Neural progenitor cell (in vitro differentiated cells): Measurements from ENCODE around the gene NSRP1. TPM values are rescaled to one million over a fixed set of nuclear protein-coding genes. Genes with fewer than 3 reads are reported as not detected.
"Not testable (repeated sequence)": the region's sequence is repeated elsewhere in the genome, so short reads cannot be mapped to it uniquely, and the experiment has no call there.

Source experiments
- DNase-seq: peaks from one replicate; pipeline ENCODE4 v3.0.0-alpha.2; 2016; ENCODE audit warnings: low spot score
- H2AFZ ChIP-seq: fragments of 200-600 bp; sonication (generic); replicated peaks from 2 replicates; pipeline ENCODE4 v1.6.1; 2016; ENCODE audit warnings: antibody characterized with exemption
- H3F3A ChIP-seq: fragments of 200-600 bp; sonication (generic); 2 replicates; pipeline ENCODE4 v1.6.1; 2016; ENCODE audit warnings: antibody characterized with exemption, low read depth
- H3K27ac ChIP-seq: fragments of 200-600 bp; sonication (generic); 2 replicates; pipeline ENCODE4 v1.5.1; 2016; ENCODE audit warnings: mild to moderate bottlenecking
- H3K27me3 ChIP-seq: fragments of 200-600 bp; sonication (generic); 2 replicates; pipeline ENCODE4 v1.6.1; 2016; ENCODE audit warnings: mild to moderate bottlenecking, moderate library complexity
- H3K36me3 ChIP-seq: fragments of 200-600 bp; sonication (generic); 2 replicates; pipeline ENCODE4 v1.5.1; 2016
- H3K4me1 ChIP-seq: fragments of 200-600 bp; sonication (generic); 2 replicates; pipeline ENCODE4 v1.6.1; 2016; ENCODE audit warnings: mixed run types
- H3K4me2 ChIP-seq: fragments of 200-600 bp; sonication (generic); 2 replicates; pipeline ENCODE4 v1.6.1; 2016
- H3K4me3 ChIP-seq: fragments of 200-600 bp; sonication (generic); 2 replicates; pipeline ENCODE4 v1.5.1; 2016
- H3K79me2 ChIP-seq: fragments of 200-600 bp; sonication (generic); 2 replicates; pipeline ENCODE4 v1.6.1; 2016; ENCODE audit warnings: low read depth
- H3K9ac ChIP-seq: fragments of 200-600 bp; sonication (generic); 2 replicates; pipeline ENCODE4 v1.6.1; 2016
- H3K9me3 ChIP-seq: fragments of 200-600 bp; sonication (generic); 2 replicates; pipeline ENCODE4 v1.5.1; 2016; ENCODE audit warnings: low read depth
- H4K20me1 ChIP-seq: fragments of 200-600 bp; sonication (generic); 2 replicates; pipeline ENCODE4 v1.6.1; 2016; ENCODE audit warnings: low read depth
- H3K27ac Mint-ChIP-seq: 3 replicates; pipeline ENCODE4 v1.8.0; 2021; ENCODE audit warnings: mixed read lengths
- H3K27me3 Mint-ChIP-seq: 2 replicates; pipeline ENCODE4 v1.8.0; 2022; ENCODE audit warnings: low read depth, mild to moderate bottlenecking, inconsistent platforms, moderate library complexity, mixed read lengths; ENCODE audit not compliant: insufficient read depth
- H3K36me3 Mint-ChIP-seq: 3 replicates; pipeline ENCODE4 v1.8.0; 2021; ENCODE audit warnings: mixed read lengths
- H3K4me1 Mint-ChIP-seq: 3 replicates; pipeline ENCODE4 v1.8.0; 2021; ENCODE audit warnings: mixed read lengths
- H3K4me3 Mint-ChIP-seq: 3 replicates; pipeline ENCODE4 v1.8.0; 2021; ENCODE audit warnings: mild to moderate bottlenecking, moderate library complexity, mixed read lengths
- H3K9me3 Mint-ChIP-seq: 3 replicates; pipeline ENCODE4 v1.8.0; 2020; ENCODE audit warnings: mixed read lengths
- CTCF ChIP-seq: fragments of 200-600 bp; sonication (generic); IDR thresholded peaks from 2 replicates; pipeline ENCODE4 v1.5.1; 2017; ENCODE audit warnings: antibody characterized with exemption, mild to moderate bottlenecking
- EZH2 ChIP-seq: fragments of 200-600 bp; sonication (generic); IDR thresholded peaks from 2 replicates; pipeline ENCODE4 v1.6.1; 2017; ENCODE audit warnings: antibody characterized with exemption, mild to moderate bottlenecking, moderate library complexity
- EZH2phosphoT487 ChIP-seq: fragments of 200-600 bp; sonication (generic); IDR thresholded peaks from 2 replicates; pipeline ENCODE4 v1.6.1; 2017; ENCODE audit warnings: antibody characterized with exemption
- total RNA-seq: library from RNA; depleted of rRNA; stranded (reverse); fragments of >200 nt; gene quantifications from 2 replicates; pipeline ENCODE4 v1.2.3, GENCODE V29; 2015; ENCODE audit warnings: low replicate concordance

NSRP1 gene
- total RNA-seq, 1 donor from 2014 or later: 14.8 TPM

- no peaks in the 10 kb centered on the region for H3K4me1 ChIP-seq
- no peaks in the 10 kb centered on the region for H3K79me2 ChIP-seq
- H3K4me1 Mint-ChIP-seq: no peaks in the 10 kb centered on the region
- H3F3A ChIP-seq: no peaks in the 10 kb centered on the region
- no peak overlapping the region for H3K4me3 ChIP-seq
- H3K36me3 Mint-ChIP-seq: no peaks in the 10 kb centered on the region
- no peak overlapping the region for H3K27ac ChIP-seq
- H3K4me2 ChIP-seq: no peak overlapping the region
- H3K36me3 ChIP-seq: no peaks in the 10 kb centered on the region
- H3K27ac Mint-ChIP-seq: no peak overlapping the region
- H3K9me3 Mint-ChIP-seq: no peaks in the 10 kb centered on the region
- H3K9me3 ChIP-seq: no peaks in the 10 kb centered on the region
- H3K4me3 Mint-ChIP-seq: no peak overlapping the region
- peaks cover 15% of the 10 kb centered on the region for H3K27me3 ChIP-seq
- no peaks in the 10 kb centered on the region for H4K20me1 ChIP-seq
- peaks cover 2% of the 10 kb centered on the region for H3K27me3 Mint-ChIP-seq
- DNase-seq: no peak
- no peak overlapping the region for H3K9ac ChIP-seq
- no peak overlapping the region for H2AFZ ChIP-seq
- TF ChIP-seq CTCF (no peak), EZH2phosphoT487 (no peak), EZH2 (no peak)
Observed at GRCh38 chr17:30074730-30075129, 41.9 kb upstream of the NSRP1 start.

DNA sequence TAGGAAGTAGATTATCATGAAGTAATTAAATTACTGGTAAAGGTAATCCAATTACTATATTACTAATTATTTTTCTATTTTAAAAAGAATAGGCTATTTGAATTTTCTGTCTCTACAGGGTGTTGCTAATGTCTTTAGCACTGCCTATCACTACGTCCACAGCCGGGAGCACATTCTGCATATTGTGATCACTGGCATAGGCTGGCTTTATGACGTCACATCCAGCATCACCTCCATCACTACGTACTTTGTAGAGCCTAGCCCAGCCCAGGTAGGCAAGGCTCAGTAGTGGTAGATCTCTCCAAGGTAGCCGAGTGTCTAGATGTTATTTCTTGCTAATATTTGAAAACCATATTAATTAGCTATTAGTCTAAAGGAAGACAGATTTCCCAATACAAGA, 33.8 kb upstream of the NSRP1 start:
- DNase-seq: no peak
- TF ChIP-seq EZH2phosphoT487 (no peak), CTCF (no peak), EZH2 (no peak)
- no peaks in the 10 kb centered on the region for H3K36me3 ChIP-seq
- H3K9ac ChIP-seq: no peak overlapping the region
- Mint-ChIP-seq H3K27ac (no peak overlapping the region), H3K9me3 (no peaks in the 10 kb centered on the region), H3K4me1 (no peaks in the 10 kb centered on the region), H3K4me3 (no peak overlapping the region), H3K27me3 (peaks cover 2% of the 10 kb centered on the region), H3K36me3 (no peaks in the 10 kb centered on the region)
- no peaks in the 10 kb centered on the region for H3K79me2 ChIP-seq
- no peak overlapping the region for H3K4me3 ChIP-seq
- no peak overlapping the region for H2AFZ ChIP-seq
- H3F3A ChIP-seq: no peaks in the 10 kb centered on the region
- H3K4me2 ChIP-seq: no peak overlapping the region
- H3K27me3 ChIP-seq: peaks cover 24% of the 10 kb centered on the region
- H4K20me1 ChIP-seq: no peaks in the 10 kb centered on the region
- no peaks in the 10 kb centered on the region for H3K9me3 ChIP-seq
- no peak overlapping the region for H3K27ac ChIP-seq
- H3K4me1 ChIP-seq: no peaks in the 10 kb centered on the region

GRCh38 chr17:30084788-30085187, 31.8 kb upstream of the NSRP1 start:
- Histone ChIP-seq H4K20me1 (no peaks in the 10 kb centered on the region), H3K4me1 (no peaks in the 10 kb centered on the region), H3K79me2 (no peaks in the 10 kb centered on the region), H3K27me3 (peaks cover 14% of the 10 kb centered on the region), H3K27ac (no peak overlapping the region), H3K9me3 (no peaks in the 10 kb centered on the region), H2AFZ (no peak overlapping the region), H3F3A (no peaks in the 10 kb centered on the region), H3K36me3 (no peaks in the 10 kb centered on the region), H3K9ac (no peak overlapping the region), H3K4me3 (no peak overlapping the region), H3K4me2 (no peak overlapping the region)
- no peak overlapping the region for H3K27ac Mint-ChIP-seq
- no peaks in the 10 kb centered on the region for H3K9me3 Mint-ChIP-seq
- H3K4me3 Mint-ChIP-seq: no peak overlapping the region
- peaks cover 2% of the 10 kb centered on the region for H3K27me3 Mint-ChIP-seq
- no peak for DNase-seq
- H3K36me3 Mint-ChIP-seq: no peaks in the 10 kb centered on the region
- TF ChIP-seq CTCF: no peak
- TF ChIP-seq EZH2phosphoT487: no peak
- no peak for TF ChIP-seq EZH2
- H3K4me1 Mint-ChIP-seq: no peaks in the 10 kb centered on the region

DNA sequence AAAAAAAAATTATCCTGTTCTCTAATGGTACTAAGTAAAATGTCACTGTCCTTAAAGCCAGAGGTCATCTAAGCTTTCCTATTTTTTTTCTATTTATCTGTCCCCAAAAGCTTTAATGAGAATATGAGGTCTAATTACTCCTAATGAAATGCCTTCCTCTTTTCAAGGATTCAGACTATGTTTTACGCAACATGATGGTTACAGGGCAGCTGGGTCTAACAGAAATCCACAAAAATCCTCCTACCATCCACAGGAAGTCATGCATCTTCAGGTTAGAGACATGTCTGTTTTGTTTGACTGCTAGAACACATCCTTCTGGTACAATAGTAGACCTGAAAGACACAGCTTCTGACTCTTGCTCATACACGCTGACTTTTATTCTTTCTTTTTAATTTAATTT, 29.7 kb upstream of the NSRP1 start:
- DNase-seq: no peak
- H3F3A ChIP-seq: no peaks in the 10 kb centered on the region
- H2AFZ ChIP-seq: no peak overlapping the region
- no peak overlapping the region for H3K4me2 ChIP-seq
- no peaks in the 10 kb centered on the region for H3K27me3 ChIP-seq
- no peaks in the 10 kb centered on the region for H3K9me3 Mint-ChIP-seq
- no peaks in the 10 kb centered on the region for H4K20me1 ChIP-seq
- no peaks in the 10 kb centered on the region for H3K79me2 ChIP-seq
- H3K36me3 ChIP-seq: no peaks in the 10 kb centered on the region
- H3K4me1 Mint-ChIP-seq: peaks cover 8% of the 10 kb centered on the region
- H3K4me3 ChIP-seq: no peak overlapping the region
- no peaks in the 10 kb centered on the region for H3K9me3 ChIP-seq
- no peak overlapping the region for H3K27ac ChIP-seq
- TF ChIP-seq CTCF (no peak), EZH2 (no peak), EZH2phosphoT487 (no peak)
- H3K27me3 Mint-ChIP-seq: peaks cover 2% of the 10 kb centered on the region
- no peak overlapping the region for H3K4me3 Mint-ChIP-seq
- no peaks in the 10 kb centered on the region for H3K36me3 Mint-ChIP-seq
- no peak overlapping the region for H3K9ac ChIP-seq
- H3K27ac Mint-ChIP-seq: no peak overlapping the region
- no peaks in the 10 kb centered on the region for H3K4me1 ChIP-seq

- not testable (repeated sequence) for H3K4me1 Mint-ChIP-seq, H3K27ac ChIP-seq, H3F3A ChIP-seq, H3K36me3 ChIP-seq, H3K36me3 Mint-ChIP-seq, H3K27ac Mint-ChIP-seq, H4K20me1 ChIP-seq, H3K27me3 Mint-ChIP-seq, H3K9me3 Mint-ChIP-seq, H3K4me2 ChIP-seq, DNase-seq, H3K9ac ChIP-seq, H2AFZ ChIP-seq, H3K9me3 ChIP-seq, H3K79me2 ChIP-seq, H3K4me3 Mint-ChIP-seq, H3K4me1 ChIP-seq, H3K4me3 ChIP-seq, H3K27me3 ChIP-seq
Observed at GRCh38 chr17:30087431-30087830, 29.2 kb upstream of the NSRP1 start.
